NCI-H2227 treated with DMSO at 0.1 percent for 48 hours (cell line): Measurements from ENCODE around the gene TTC28.

Experiments used
- DNase-seq: peaks from one replicate; lab custom pipeline; 2025; lab: John Stamatoyannopoulos, UW

The TTC28 gene

DNA sequence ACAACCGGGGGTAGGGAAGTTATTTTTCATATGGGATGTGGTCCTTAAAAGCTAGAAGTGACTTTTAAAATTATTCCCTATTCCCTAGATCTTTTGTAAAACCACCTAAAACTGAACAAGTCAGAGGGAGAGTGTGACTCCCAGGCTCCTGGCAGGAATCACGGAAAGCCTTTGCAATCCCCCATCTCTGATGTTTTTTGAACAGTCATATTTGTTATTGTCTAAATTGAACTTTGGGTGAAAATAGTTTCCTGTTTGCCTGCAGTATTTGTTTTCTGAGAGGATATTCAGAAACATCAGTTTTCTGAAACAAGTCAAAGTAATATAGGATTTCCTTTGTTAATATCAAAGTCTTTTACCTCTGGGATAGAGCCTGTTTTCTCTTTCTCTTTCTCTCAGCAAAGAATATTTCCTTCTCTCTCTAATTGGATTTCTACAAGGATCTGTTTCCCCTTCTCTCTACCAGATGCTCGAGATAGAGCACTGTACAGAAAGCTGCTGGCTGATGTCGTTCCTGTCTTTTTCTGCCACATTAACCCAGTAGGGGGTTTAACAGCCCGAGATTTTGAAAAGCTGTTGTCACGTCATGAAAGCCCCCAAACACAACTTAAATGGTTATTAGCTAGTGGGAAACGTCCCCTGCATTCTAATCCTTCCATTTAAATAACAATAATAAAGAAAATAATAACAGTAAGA, 628.4 kb downstream of the TTC28 start:
- DNase-seq = peak; percentile 69

DNA sequence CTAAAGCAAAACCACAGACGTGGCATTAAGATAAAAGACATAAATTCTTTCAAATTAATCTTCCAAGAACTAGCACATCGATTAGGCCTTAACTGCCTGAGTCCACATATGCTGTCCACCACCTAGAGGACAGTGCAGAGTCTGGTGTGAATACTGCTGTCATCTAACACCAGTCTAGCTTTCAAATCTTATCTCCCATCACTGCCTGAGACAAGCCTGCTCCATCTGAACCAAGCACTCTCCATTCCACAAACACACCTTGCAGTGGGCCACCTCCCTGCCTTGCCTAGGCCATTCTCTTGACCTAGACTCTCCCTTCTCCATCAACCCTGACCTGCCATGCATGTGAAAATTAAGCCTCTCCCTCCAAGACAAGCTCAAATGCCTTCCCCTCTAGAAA, 631.1 kb downstream of the TTC28 start:
- DNase-seq = no peak

DNA sequence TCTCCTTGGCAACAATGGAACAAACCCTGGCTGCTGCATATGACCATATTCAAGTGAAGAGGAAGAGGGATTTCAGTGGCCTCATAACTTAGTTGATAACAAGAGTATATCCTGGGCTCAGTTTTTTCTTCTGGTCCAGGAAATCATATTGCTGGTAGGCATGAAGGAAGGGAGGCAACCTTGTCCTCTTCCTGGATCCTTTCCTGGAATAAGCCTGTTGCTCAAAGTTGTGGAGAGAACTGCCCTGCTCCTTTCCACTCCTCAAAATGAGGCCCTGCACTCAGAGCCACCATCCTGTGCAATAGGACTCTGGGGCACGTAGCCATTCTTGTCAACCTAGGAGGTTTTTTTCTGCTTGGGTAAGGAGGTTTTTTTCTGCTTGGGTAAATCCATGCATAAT, 631.9 kb downstream of the TTC28 start:
- no peak for DNase-seq

DNA sequence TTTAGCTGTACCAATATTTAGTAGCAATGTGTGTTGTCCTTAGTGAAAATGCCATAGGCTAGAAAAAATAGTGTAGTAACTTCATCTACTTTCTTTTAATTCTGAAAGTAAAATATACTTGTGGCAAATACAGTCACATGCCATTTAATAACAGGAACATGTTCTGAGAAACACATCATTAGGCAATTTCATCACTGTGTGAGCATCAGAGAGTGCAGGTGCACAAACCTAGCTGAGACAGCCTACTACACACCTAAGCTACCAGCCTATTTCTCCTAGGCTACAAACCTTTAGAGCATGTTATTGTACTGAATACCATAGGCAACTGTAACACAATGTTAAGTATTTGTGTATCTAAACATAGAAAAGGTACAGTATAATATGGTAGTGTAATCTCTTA, 633.5 kb downstream of the TTC28 start:
- no peak for DNase-seq

DNA sequence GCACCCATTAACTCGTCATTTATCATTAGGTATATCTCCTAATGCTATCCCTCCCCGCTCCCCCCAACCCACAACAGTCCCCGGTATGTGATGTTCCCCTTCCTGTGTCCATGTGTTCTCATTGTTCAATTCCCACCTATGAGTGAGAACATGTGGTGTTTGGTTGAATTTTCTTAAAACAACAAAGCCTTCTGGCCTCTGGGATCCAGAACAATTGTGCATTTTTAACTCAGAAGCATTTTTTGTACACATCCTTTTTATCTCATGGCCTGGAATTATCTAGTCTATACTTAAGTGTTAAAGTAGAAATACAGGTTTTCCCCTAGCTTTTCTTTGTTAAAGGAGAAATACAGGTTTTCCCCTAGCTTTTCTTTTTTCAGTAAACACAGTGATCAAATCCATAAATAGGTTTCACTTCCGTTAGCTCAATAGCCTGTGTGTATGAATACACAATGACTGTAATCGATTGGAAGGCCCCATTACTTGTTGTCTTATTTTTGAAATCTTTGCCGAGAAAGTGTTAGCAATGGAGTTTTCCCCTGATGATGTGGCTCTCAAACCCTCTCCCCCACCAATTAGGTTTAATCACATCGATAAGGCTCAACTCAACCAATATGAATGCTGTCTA, 635.0 kb downstream of the TTC28 start:
- DNase-seq = no peak

DNA sequence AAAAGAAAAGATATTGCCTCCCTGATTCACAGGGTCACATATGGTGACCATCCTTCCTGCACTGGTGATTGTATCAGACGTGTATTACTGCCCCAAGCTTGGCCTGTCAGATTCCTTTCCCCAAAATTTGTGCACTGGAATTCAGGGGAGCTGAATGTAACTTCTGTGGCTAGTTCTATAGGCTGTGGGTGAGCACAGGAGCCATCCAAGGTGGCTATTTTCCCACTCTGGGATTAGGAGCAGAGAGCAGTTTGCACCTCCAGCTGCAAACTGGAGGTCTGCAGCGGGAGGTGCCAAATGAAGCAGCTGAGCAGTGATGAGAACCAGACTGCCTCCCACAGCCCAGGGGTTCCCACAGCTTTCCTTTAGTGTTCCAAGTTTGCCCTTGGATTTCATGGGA, 636.4 kb downstream of the TTC28 start:
- no peak for DNase-seq

DNA sequence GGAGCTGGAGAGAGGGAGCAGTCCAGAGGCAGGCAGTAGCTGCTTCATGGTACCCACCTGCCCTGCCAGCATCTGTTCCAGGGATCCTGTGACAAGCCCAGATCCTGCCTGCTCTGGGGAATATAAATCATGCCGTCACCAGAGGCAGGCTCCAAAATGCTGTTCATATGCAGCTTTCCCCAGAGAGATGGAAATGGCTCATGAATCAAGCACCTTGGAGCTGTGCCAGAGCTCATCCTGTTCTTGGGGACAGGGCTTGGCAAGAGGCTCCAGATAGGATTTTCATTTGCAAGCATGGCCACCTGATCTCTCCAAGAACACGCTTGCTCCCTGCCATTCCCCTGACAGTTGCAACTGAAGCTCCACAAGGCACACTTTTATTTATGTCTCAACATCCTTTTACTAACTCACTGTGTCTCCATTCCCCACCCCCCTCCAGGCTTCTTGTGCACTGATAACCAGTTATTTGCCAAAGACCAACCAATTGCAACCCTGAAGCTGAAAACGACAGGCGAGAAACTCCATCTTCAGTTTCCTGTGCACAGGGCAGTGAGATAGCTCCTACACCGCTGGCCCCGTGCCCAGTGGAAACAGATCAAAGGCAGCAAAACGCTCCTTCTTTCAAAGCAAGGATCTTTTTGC, 644.8 kb downstream of the TTC28 start:
- DNase-seq = peak; percentile 77

DNA sequence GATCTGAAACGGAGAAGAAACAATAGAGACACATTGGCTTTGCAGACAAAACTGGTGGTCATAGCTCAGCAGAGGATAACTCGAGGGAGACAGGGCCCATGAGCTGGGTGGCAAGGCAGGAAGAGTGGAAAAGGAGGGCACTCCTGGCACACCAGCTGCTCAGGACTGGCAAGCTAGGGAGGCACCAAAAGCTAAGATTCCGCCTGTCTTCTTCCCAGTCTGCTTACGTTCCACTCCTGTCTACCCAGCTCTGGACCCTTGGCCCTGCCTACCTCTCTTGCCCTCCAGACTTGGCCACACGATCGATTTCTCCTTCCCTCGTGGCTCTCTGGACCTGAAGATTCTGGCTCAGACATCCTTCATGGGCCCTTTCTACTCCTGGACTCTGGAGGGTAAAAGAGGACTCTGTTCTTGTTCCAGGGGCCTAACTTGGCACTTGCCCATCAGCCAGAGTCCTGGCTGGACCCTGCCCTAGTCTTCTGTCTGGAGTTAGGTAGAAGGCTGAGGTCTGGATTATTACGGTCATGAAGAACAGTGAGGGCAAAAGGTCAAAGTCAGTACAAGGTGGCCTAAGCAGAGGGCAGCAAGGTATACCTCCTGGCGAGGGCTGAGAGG, 645.4 kb downstream of the TTC28 start:
- no peak for DNase-seq

DNA sequence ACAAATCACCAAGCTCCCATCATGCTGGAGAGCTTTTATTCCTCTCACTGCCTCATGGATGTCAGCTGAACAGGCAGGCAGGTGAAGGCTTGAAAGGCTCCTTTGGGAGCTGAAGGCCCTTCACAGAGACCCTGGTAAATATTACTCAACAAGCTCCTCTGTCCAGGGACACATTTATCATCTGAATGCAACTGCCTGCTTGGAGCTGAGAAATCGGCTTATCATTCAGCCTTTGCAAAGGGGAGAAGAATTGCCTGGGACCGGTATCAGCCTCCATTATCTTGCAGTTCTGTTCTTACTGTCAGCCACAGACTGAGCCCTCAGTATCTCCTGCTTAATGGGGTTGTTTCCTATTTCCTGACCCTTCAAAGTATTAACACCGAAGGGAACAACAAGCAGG, 646.8 kb downstream of the TTC28 start:
- DNase-seq = no peak

DNA sequence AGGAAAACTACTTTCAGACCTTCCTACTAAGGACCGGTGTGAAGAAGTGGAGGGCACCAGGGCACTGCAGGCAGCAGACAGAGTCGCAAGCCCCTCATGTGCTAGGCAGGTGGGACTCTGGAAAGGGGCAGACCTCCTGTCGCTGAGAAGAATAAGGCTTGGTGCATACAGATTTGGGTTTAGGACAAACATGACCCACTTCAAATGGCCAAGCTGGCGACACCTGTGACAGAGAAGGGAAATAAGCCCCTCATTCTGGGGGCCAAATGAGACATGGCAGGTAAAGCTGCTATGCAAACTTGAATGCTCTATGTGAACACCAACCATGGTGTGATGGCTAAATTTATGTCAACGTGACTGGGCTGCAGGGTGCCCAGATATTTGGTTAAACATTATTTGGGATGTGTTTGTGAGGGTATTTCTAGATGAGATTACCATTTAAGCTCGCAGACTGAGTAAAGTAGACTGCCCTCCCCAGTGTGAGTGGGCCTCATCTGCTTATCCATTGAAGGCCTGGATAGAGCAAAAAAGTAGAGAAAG, 648.2 kb downstream of the TTC28 start:
- no peak for DNase-seq

DNA sequence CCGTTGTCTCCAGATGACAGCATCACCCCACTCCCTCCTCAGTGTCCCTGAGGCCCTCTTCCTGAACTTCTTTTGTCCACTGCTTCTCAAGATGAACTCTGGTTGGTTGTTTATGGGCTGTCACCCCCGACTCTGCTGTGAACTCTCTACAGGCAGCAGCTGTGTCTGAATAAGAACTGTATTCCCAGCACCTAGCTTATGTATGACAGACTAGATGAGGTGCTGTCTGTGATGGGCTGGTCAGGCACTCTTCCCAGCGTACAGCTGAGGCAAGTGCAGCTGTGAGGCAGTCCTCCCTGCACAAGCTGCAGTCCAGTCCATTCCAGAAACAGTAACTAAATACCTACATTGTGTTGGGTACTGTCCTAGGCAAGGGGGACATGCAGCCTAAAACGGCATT, 649.2 kb downstream of the TTC28 start:
- DNase-seq = no peak

DNA sequence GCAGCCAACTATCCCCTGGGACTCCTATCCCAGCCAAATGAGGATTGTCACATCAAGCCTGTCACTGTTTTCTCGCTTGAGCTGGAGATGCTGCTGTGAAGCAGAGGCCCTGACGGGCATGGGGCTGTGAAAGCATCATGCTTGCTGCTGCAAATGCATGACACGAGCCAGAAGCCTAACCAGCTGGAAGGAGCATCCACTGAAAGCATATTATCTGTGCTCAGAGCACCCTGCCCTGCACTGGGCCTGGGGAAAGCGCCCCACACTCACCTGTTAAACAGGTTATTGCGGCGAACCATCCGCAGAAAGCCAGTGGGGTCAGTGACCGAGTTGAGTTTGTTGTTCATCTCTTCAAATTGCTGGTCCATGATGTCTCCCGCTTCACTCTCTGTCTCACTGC, 649.7 kb downstream of the TTC28 start:
- DNase-seq = no peak

DNA sequence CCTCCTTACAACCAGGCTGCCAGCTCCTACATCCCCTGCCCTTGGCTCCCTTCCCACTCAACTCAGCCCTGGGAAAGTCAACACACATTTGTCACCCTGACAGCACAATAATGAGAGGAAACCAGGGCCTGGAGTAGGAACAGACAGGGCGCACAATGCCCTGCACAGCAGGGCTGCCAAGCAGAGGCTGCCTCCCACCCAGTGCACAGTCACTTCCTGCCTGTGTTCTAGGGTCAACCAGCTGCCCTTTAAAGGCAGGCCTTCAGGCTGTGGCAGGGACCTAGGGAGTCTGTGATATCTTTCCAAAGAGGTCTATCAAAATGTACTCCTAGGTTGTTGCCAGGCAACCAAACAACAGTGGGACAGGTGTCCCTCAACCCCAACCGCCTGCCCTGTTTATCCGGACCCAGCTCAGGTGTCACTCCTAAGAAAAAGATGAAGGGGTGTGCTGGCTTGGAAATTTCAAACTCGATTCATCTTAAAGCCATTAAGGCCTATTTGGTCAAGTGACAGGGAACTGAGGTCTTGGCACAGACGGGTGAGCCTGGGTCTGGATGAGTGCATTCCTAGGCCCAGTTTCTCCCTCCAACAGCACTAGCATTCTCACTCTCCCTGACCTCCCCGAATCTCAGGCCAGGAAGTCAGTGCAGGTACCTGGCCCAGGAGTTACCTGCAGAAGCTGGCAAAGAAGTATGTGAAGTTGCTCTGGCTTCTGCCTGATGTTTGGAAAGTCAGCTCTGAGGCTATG, 650.3 kb downstream of the TTC28 start:
- no peak for DNase-seq

DNA sequence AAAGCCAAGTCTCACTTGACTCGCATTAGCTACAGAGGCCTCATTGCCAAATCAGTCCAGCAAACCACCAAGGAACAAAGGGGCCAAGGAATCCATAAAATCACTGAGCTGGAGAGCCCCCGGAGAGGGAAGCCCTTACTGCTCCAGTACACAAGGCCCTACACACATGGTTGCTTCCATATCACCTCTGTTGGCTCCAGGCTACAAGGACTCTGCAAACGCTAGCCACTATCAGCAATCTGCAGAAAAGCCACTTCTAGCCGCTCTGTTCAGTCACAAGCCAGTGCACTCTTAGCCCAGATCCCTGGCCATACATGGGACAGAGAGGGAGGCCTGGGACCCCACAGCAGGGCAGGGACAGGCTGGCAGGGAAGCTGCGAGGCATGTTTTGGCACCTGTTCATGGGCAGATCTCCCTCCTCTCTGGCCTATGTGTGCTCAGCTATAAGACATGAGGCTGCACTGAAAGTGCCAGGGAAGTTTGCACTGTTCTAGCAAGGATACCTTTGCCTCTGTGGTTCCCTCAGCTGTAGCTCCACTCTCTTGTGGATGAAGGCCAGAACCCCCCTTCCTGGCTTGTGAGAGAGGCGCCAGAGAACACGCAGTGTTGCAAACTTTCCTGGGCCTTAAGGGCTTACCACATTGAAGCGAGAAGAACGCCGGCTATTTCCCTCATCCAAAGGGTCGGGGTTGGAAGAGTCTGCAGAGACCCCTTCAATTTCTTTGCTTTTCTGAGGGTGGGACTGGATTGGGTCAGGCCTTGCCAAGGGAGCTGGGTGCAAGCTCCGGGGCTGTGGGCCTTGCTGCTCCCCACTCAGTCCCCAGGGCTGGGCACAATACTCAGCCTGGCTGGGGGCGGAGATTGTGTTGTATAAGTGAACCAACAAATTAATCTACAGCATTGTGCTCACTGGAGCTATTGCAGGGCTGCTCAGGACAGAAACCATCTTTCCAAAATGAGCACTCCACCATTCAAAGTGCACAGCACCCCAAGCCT, 651.9 kb downstream of the TTC28 start:
- no peak for DNase-seq

DNA sequence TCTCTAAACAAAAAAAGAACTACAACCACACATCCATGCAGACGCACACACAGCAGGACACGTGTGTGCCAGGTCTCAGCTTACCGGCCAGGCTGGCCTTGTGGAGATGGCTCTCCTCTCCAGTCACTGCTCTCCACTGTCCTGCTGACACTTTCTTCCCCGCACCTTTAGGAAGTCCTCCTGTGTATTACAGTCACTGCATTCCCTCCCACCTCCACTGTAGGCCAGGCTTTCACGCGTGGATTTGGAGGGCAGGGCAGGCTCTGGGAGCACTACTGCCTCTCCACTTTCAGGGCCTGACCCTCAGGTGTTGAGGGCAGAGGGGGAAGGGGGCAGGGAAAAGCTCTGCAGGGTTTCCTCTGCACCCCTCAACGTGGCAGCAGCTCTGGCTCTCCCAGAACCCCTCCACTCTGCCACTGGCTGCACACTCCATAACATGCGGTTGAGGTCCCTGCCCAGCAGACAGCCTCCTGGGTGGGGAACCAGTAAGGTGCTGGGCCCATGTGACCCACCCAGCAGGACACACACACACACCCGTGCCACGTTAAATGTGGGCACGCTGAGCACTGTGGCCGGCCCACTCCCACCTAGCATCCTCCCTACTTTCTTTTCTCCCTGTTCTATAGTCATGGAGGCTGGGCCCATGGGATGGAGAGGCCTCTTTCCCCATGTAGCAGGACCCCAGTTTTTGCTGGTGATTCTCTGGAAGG, 653.6 kb downstream of the TTC28 start:
- no peak for DNase-seq

DNA sequence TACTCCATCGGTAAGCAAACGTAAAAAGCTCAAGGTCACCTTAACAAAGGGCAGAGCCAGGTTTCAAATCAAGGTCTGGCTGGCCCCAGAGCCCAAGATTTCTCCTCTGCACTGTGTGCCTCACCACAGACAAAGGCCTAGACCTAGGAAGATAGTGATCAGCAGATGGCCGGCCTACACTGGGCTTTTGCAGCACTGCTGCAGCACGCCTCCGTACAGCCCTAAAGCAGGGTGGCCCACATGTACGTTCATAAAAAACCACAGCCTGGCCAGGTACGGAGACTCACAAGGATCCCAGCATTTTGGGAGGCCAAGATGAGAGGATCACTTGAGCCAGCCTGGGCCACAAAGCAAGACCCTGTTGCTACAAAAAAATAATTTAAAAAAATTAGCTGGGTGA, 654.3 kb downstream of the TTC28 start:
- DNase-seq = no peak

DNA sequence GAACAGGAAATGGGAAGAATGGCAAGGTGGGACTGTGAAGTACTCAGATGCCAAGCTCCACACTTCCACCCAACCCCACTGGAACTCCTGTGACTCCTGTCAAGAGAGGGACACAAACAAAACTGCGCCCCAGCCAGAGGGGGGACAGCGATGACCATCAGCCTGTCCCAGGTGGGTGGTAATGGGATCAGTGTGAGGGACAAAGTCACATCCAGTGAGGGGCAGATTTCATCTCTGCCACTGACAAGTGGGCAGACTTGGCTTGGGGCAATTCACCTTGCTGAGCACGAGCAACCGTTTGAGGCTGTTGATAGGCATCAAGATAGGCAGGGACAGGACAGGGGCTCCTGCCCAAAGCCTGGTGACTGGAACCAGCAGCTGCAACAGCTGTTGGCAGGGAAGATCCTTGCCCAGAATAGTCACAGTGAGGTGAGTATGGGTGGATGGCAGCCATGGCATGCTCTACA, 655.2 kb downstream of the TTC28 start:
- no peak for DNase-seq

DNA sequence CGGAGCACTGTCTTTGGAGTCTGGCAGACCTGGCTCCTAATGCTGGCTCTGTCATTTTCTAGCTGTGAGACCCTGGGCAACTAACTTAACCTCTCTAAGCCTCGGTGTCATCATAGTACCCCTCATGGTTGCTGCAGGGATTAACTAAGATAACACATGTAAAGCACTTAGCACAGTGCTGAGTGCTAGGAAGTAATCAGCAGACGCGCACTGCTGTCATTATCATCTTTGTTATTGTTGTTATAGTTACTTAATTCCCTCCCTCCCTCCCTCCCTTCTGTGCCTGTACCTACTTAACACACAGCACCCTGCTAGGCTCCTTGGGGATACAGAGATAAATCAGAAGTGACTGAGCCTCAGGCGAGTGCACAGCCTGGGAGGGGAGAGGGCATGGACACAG, 655.9 kb downstream of the TTC28 start:
- no peak for DNase-seq

DNA sequence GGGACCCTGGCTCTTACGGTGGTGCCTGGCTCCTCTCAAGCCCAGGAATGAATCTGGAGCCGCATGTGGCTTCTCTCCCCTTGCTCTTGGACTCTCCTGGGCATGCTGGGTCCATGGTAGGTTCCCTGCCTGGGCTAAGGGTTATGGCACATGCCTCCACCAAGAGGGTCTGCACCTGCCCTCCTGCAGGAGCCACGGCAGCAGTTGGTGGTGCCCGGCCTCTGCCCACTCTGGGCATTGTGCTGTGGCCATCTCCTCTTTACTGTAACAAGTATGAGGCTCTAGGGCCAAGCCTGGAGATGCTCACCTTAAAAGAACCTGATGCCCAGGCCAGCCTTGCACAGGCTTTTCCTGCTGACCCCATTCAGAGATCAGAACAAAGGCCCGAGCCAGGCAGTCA, 656.6 kb downstream of the TTC28 start:
- no peak for DNase-seq

DNA sequence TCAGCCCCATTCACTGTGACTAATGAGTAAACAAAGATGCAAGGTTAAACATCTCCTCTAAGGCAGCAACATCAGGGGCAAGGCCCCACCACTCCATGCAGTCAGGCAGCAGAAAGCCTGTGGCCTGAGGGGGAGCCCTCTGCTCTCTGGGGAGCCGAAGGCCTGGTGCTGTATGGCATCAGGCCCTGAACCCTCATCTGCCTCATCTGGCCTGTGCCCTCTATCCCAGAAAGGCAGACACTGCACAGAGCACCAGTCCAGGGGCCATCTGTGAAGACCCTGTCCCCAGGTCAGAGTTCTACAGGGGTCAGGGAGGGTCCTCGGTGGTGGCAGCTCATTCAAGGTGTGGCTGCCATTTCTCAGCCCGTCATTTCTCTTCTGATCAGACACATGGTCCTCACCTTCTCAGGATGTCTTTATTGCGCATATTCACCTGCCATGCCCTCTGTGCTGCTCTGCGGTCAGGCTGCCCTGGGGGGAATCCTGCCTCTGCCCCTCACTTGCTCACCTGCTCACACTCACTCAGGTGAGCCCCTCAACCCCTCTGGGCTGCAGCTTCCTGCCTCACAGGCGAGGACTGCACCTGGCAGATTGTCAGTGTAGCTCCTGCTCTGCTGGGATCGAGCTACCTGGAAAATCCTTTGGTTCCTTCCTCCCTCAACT, 657.5 kb downstream of the TTC28 start:
- DNase-seq = no peak
